Measurements from ENCODE around the gene CC2D1A. TPM values are rescaled to one million over a fixed set of nuclear protein-coding genes. Genes with fewer than 3 reads are reported as not detected.

The CC2D1A gene
- total RNA-seq, 4 donors from 2014 or later: 97.4 to 235 (median 184) TPM

DNA sequence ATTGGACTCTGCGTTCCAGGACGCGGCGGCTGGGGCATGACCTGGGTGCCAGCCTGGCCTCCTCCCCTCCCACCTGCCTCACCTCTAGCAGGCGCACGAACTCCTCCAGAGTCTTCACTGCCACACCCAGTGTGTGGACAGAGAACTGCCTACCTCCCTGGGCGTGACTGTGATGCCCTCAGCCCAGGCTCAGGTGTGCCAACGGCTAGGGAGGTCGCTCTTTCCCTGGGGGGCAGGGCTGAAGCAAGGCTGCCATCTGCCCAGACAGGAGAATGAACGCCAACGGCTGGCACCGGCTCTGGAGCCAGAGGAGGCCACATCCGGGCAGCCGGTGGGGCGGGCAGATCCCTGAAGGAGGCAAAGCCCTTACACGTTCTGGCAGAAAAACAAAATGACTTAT, 17.7 kb upstream of the CC2D1A start:
- Histone ChIP-seq H3K27ac (no peak overlapping the region), H3K4me1 (peaks cover 0 to 28% (median 3%) of the 10 kb centered on the region in 4 donors), H3K4me3 (no peak overlapping the region), H3K36me3 (no peaks in the 10 kb centered on the region), H3K9me3 (no peaks in the 10 kb centered on the region), H3K27me3 (no peaks in the 10 kb centered on the region)
- DNase-seq: peak in 2 of 3 donors; percentile 73 to 76
- no peak for TF ChIP-seq POLR2A (IDR thresholded peaks at IDR 0.05)
- peak in 3 of 6 experiments; percentile 10 to 28 (median 17) for TF ChIP-seq CTCF (IDR thresholded peaks at IDR 0.05)

- no peak overlapping the region for H3K4me3 ChIP-seq
- H3K27ac ChIP-seq: no peak overlapping the region
- no peaks in the 10 kb centered on the region for H3K36me3 ChIP-seq
- DNase-seq: no peak
- H3K4me1 ChIP-seq: peaks cover 0 to 19% (median 3%) of the 10 kb centered on the region in 4 donors
- no peaks in the 10 kb centered on the region for H3K9me3 ChIP-seq
- TF ChIP-seq CTCF (IDR thresholded peaks at IDR 0.05) (no peak), POLR2A (IDR thresholded peaks at IDR 0.05) (no peak)
- H3K27me3 ChIP-seq: no peaks in the 10 kb centered on the region
Observed at GRCh38 chr19:13890136-13890535, 15.9 kb upstream of the CC2D1A start.

DNA sequence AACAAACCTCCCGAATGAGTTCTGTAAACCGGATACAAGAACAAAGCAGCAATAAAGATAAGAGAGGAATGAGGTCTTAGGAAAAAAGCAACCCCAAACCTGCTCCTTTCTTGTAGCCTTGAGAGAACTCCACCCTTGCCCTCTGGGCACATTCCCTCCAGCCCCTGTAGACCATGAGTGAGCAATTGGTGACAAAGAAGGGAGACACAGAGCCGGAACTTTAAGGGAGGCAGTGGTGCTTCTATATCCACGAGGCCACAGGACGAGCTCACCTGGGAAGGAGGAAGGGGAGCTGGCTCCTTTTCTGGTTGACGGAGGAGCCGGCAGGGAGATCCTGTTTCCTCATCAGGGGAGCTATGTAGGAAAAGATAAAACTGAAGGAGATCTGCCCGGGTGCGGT, 13.1 kb upstream of the CC2D1A start:
- Histone ChIP-seq H3K4me1 (peaks cover 0 to 2% (median 0%) of the 10 kb centered on the region in 4 donors), H3K4me3 (no peak overlapping the region), H3K27ac (peak overlapping the region in 1 of 4 donors; percentile 43), H3K36me3 (no peaks in the 10 kb centered on the region), H3K27me3 (no peaks in the 10 kb centered on the region), H3K9me3 (no peaks in the 10 kb centered on the region)
- no peak for TF ChIP-seq CTCF (IDR thresholded peaks at IDR 0.05)
- TF ChIP-seq POLR2A (IDR thresholded peaks at IDR 0.05): no peak
- DNase-seq: no peak

DNA sequence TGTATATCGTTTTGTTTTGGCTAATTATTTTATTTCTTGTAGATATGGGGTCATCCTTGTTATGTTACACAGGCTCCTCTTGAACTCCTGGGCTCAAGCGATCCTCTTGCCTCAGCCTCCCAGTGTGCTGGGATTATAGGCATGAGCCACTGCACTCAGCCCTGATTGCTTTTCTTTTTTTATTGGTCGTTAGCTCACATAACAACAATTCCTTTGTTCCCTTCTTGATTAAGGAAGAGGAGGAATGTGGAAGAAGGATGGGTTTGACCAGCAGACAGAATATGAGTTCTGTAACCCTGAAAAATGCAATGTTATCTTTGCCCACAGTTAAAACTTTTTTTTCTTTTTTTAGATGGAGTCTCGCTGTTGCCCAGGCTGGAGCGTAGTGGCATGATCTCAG, 11.4 kb upstream of the CC2D1A start:
- peaks cover 0 to 3% (median 0%) of the 10 kb centered on the region in 4 donors for H3K4me1 ChIP-seq
- no peaks in the 10 kb centered on the region for H3K9me3 ChIP-seq
- H3K27ac ChIP-seq: no peak overlapping the region
- no peaks in the 10 kb centered on the region for H3K27me3 ChIP-seq
- H3K4me3 ChIP-seq: no peak overlapping the region
- no peak for DNase-seq
- H3K36me3 ChIP-seq: no peaks in the 10 kb centered on the region
- TF ChIP-seq POLR2A (IDR thresholded peaks at IDR 0.05) (no peak), CTCF (IDR thresholded peaks at IDR 0.05) (no peak)

DNA sequence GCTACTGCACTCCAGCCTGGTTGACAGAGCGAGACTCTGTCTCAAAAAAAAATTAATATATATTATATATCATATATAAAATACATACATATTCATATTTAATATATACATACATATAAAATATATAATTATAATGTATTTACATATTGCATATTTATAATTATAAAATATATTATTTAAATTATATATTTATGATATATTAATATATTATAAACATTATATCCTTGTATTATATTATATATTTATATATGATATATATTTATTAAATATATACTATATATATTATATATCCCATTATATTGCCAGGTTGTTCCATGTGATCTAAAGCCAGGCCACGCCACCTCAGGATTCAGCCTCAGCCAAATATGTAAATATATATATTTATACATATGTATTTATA, 9.8 kb upstream of the CC2D1A start:
- no peak overlapping the region for H3K4me3 ChIP-seq
- DNase-seq: no peak
- TF ChIP-seq CTCF (IDR thresholded peaks at IDR 0.05) (no peak), POLR2A (IDR thresholded peaks at IDR 0.05) (no peak)
- H3K4me1 ChIP-seq: peaks cover 0 to 3% (median 0%) of the 10 kb centered on the region in 4 donors
- no peak overlapping the region for H3K27ac ChIP-seq
- no peaks in the 10 kb centered on the region for H3K9me3 ChIP-seq
- H3K27me3 ChIP-seq: no peaks in the 10 kb centered on the region
- no peaks in the 10 kb centered on the region for H3K36me3 ChIP-seq

DNA sequence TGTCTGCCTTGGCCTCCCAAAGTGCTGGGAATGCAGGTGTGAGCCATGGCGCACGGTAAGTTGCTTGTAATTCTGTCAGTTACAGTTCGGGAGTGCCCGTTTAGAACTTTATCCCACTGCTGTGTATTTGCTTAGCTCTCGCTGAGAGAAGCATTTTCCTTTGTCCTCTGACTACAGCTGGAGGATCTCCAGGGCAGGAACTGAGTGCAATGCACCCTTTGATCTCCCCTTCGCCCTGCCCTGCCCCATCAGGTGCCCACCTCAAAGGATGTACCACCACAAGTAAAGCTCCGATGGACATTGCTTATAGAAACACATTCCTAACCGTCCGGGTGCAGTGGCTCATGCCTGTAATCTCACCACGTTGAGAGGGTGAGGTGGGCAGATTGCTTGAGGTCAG, 6.6 kb upstream of the CC2D1A start:
- DNase-seq: no peak
- Histone ChIP-seq H3K27me3 (no peaks in the 10 kb centered on the region), H3K4me1 (peaks cover 0 to 3% (median 0%) of the 10 kb centered on the region in 4 donors), H3K9me3 (no peaks in the 10 kb centered on the region), H3K4me3 (no peak overlapping the region), H3K36me3 (no peaks in the 10 kb centered on the region), H3K27ac (peak overlapping the region in 2 of 4 donors; percentile 28 to 58)
- TF ChIP-seq POLR2A (IDR thresholded peaks at IDR 0.05): no peak
- no peak for TF ChIP-seq CTCF (IDR thresholded peaks at IDR 0.05)
